GM18526 (cell line): ENCODE measurements around the gene UBAC2.

Experiments
- POLR2A ChIP-seq: IDR thresholded peaks from 3 replicates; pipeline ENCODE4 v1.6.1; 2011; ENCODE audit not compliant: insufficient read length; ENCODE audit errors: extremely low read depth

UBAC2 gene

DNA sequence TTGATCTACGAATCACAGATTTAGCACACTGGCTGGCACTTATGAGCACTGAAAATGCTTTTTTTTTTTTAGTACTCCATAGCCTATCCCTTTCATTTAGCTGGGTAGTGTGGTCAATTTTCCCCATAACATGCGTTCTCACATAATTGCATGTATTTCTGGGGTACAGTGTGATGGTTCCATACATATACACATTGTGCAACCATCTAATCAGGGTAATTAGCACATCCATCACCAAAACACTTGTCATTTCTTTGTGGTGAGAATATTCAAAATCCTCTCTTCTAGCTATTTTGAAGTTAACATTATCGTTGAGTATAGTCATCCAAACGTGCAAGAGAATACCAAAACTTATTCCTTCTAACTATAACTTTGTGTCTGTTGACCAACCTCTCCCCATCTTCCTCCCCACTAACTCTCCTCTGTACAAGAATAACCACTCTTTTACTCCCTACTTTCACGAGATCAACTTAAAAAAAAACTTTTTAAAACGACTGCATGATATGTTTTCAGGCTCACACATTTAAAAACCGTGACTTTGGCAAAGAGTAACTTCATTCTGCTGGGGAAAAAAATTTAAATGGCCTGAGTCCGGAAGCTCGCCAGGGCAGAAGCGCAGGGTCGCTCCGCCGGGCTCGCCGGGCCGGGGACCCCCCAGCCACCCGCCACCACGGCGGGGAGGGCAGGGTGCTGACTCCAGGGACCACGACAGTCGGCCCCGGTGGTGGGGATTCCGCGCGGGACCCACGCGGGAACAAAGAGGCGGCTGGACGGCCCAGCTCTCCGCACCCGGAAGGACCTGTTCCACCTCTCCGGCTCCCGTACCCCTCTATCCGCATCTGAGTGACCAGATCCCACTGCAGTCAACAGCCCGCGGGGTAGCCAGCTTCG, 868 bp upstream of the UBAC2 start:
- no peak for TF ChIP-seq POLR2A

DNA sequence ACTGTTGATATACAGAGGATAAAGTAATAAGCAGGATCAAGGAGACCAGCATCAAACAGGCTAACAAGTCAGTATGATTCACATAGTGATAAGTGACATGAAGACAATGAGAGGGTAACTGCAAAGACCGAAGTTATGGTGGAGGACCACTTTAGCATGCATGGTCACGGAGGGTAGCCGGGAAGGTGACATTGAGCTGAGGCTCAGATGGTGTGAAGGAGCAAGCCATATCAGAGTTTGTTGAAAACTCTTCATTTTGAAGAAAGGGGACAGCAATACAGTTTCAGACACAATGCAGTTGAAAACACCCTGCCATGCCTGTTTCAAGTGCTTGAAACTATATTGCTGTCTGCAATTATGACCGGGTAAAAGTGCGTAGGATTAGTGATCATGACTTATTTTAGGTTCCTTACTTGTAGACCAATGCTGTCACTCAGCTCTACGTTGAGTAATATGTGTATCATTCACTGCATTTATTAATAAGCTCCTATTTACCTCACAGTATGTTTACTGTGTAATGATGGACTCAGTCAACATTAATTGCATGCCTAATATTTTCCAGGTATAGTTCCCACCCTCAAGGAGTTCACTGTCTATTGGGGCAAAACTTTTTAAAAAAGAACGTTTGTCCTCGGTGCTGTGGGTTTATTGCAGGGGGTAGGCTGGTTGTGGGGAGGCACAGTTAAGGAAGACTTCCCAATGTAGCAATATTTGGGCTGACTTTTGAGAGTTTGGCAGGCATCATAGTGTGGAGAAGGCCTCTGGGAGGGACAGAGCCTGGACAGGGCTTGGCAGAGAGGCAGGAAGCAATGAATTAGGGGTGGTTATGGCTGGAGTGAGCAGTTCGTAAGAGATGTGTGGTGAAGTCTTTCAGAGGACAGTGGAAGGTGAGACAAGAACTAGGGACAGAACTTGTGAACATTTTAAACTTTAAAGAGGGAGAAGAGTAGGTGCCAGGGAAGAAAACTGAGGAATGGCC, 3.2 kb downstream of the UBAC2 start:
- no peak for TF ChIP-seq POLR2A

DNA sequence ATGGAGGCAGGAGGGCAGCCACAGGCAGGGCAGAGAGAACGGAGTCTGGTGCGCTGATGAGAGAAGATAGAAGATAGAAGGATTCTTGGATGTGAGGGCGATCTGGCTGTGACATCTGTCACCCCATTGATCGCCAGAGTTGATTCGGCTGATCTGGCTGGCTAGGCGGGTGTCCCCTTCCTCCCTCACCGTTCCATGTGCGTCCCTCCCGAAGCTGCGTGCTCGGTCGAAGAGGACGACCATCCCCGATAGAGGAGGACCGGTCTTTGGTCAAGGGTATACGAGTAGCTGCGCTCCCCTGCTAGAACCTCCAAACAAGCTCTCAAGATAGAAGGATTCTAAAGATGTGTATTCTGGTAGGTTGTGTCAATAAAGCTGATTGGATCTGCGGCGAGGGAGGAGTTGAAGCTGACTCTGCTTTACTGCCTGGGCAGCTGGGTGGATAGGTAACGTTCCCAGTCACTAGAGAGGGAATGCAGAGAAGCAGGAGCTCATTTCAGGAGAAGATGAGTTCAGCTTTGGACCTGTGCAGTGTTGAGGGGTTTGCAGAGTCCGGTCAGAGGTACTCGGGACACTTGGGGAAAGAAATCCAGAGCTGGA, 5.1 kb downstream of the UBAC2 start:
- no peak for TF ChIP-seq POLR2A

DNA sequence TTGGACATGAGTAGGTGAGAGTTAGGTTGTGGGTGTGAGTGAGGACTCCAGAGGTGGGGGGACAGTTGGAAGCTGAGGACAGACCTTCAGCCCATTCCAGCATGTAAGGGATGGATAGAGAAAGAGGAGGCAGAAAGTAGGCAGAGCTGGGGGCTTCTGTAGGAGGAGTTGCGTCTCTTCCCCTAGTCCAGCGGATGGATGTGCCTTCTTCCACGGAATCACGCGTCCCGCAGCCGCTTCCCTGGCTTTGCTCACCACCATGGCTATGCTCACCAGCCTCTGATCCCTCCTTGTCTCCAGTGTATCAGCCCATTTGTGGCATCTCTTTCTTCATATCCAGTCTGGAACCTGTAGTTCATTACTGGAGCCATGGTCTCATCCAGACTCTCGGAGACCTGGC, 5.6 kb downstream of the UBAC2 start:
- TF ChIP-seq POLR2A: no peak

DNA sequence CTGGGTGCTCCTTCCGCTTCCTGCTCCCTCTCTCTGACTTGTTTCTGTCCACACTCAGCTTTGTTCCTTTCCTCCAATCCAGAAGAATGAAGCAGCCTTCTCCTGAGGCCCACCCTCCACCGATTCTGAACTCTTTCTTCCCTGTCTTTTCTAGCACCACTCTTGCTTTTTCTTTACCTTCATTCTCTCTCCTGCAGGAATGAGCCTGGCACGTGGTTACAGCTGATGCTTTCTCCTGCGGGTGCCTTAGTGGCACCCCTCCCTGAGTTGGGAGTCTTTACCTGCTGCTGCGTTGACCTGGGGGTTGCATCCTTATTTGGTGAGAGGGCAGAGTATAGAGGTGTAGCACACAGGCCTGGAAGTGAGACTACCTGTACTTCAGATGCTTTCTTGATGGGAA, 6.2 kb downstream of the UBAC2 start:
- no peak for TF ChIP-seq POLR2A

DNA sequence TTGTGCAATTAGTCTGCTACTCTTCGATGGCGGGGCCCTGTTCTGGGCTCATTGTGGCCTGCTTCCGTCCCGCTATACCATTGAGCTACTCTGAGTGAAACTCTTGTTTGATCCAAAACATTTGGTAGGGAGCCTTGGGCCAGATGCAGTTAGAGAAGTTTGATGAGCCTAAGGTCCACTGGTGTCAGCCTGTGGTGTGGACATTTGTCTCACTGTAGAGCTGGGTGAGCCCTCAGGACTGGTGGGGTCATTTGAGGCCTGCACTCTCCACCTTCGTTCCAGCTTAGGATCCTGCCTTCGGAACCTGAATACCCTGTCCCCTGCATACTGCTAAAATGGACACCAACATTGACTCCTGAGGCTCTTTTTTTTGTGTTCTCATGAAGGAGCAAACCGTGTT, 6.9 kb downstream of the UBAC2 start:
- no peak for TF ChIP-seq POLR2A

DNA sequence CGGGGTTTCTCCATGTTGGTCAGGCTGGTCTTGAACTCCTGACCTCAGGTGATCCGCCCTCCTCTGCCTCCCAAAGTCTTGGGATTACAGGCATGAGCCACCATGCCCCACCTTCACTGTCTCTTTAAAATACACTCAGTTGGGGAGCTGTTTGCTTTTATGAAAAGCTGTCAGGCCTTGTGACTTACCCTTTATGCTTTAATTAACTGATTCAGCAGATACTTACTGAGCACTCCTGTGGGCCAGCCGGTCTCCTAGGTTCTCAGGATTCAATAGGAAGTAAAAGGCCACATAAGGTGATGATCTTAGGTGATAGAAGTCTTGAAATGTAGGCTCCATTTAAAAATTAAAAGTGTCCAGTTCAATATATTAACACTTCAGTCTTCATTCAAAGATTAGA, 7.5 kb downstream of the UBAC2 start:
- no peak for TF ChIP-seq POLR2A

DNA sequence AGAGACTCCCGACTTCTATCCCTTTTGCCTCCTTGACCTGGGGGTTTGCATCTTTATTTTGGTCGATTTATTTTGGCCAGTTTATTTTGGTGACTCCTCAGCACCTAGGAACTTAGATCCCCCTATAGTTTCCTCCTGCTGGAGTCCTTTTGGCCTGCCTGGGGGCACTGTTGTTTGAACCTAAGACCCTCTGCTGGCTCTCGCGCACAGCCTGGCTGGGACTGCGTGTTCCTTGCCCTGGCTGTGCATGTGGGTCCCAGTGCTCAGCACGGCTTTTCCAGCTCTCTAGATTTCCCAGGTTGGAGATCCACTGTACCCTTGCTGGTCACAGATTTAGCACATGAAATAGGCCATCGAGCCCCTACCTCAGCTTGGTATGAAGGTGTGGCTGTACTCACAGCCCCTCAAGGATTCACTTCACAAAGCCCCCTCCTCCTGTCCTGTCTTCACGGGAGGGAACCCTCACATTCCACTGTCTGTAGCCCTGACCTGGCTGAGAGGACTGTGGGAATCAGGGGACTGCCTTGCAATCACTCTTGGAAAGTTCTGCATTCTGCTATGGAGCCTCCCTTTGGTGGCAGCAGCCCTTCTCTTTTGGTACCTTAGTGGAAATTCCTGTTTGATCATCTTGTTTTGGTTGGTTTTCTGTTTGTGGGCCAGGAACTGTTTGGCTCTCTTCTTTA, 8.3 kb downstream of the UBAC2 start:
- TF ChIP-seq POLR2A: no peak

DNA sequence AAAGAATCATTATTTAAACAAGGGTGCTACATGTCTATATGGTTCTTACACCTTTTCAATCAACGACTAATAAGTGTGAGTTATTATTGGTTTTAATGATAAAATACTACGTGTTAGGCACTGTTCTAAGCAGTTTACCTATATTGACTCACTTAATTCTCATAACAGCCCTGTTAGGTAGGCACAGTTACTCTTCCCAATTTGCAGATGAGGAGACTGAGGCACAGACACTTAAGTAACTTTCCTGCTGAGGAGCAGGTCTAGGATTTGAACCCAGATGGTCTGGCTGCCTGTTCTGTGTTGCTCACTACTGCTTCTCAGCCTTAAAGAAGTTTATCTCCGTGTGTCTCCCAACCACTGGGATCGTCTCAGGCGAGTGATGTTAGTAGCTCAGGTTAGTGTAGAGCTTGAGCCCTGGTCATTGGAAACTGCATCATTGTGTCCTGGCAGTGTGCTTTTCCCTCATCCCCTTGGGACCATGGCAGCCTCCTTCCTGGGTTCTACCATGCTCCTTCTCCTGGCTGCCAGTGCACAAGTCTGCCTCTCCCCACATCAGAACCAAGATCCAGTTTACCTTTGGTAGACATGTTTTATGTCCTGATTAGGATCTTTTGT, 10.9 kb downstream of the UBAC2 start:
- no peak for TF ChIP-seq POLR2A

DNA sequence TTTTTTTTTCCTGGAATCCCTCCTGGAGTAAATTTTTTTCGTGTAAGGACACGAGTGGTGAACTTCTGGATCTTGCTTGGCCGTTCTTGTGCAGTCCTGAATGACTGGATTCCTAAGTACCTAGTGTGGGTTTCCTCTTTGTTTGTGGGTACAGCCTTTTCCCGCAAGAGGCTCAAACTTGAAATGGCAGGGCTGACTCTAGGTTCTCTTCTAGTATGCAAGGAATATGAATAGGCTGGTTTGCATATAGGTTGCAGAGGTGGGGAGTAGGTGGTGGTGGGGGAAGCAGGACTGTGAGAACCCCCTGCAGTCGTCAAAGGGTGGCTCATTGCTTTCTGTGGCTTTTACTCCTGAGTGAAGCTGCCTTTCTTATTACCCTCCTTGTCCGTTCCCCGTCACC, 13.6 kb downstream of the UBAC2 start:
- no peak for TF ChIP-seq POLR2A

DNA sequence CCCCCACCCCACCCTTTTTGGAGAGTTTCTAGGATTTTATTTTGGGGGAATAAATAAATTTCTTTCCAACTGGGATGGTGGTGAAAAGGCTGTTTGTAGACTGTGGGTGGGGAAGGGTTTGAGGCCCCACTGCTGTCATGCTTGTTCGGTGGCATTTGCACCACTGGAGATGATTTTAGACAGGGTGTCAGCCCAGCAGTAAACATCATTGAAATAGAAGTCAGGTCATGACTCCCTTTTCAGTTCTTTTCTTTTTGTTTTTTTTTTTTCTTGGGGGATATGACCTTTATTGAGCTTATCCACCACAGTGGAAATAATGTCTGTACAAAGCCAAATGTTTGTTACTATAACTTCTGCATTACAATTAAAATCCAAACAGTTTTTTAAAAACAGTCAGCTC, 14.1 kb downstream of the UBAC2 start:
- TF ChIP-seq POLR2A: no peak

DNA sequence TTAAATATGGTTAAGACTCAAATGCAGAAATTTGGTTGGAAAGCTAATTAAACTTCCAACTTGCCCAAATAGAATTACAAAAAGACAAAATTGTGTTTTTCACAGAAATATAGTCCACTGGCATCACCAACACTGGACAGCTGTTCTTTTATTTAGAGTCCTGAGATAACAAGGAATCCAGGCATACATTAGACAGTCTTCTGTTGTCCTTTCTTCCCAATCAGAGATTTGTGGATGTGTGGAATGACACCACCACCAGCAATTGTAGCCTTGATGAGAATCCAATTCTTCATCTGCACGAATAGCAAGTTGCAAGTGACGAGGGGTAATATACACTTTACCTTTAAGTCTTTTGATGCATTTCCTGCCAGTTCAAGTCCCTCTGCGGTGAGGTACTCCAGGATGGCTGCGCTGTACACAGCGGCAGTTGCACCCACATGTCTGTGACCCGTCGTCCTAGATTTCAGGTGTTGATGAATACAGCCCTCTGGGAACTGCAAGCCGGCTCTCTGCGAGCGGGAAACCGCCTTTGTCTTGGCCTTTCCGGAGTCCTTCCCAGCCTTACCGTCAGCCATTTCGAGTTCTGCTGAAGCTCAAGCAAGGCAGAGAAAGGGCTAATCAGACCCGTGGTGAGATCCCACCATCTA, 14.7 kb downstream of the UBAC2 start:
- no peak for TF ChIP-seq POLR2A

DNA sequence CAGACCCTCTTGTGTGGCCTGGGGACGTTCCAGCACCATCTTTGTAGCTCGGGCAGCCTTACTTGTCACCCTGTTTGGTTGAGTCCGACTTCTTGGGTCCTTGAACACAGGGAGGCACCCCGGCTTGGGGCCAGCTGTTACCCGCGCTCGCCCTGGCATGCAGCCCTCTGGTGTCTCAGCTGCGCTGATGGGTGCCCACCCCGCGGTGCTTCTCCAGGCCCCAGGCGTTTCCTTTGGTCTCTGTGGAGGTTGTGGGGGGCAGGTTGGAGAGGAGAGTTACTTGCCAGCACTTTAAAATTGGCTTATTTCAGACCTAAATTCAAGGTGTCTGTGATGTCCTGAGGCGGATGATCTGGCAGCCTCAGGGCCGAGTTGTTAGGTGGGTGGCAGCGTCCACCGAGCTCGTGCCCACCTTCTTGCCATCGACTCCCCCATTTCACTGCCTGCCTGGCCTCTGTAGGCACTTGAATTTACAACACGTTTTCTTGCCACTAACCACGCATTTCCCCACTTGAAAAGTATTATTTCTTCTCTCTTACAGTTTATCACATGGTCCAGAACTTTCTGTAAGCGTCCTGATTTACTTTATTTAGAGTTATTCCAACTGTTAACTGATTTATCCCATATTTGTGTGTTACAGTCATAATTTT, 16.9 kb downstream of the UBAC2 start:
- TF ChIP-seq POLR2A: no peak

DNA sequence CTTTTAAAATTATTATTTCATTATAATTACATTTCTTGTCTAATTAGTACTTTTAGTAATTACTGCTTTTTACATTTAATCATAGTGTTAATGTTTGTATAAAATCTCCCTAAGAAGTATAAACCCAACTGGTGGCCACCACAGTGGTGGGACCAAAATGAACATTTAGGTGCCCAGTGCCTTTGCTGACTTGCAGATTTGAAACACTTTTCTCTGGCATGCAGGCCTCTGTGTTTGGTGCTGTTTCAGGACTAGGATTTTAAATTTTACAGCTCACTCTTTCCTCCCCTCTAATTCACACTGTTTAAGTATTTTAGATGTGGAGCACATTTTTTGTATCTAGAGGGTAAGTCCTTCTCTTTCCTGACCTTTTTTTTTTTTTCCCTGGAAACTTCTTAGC, 17.5 kb downstream of the UBAC2 start:
- no peak for TF ChIP-seq POLR2A
